Stomach (tissue), 4 donors: ENCODE results near the gene CCDC6.

Experiments used
- CTCF ChIP-seq, 7 experiments: fragments of 450-650 bp in 4 of 7; fragments of 200-600 bp in 3 of 7; sonication (generic) in 3 of 7; IDR thresholded peaks; one replicate each; pipeline ENCODE4 v1.5.1; 2016 to 2019; ENCODE audit warnings: antibody characterized with exemption in 7 of 7, control low read depth in 2 of 7, mild to moderate bottlenecking in 1 of 7
- POLR2A ChIP-seq, 4 donors: fragments of 450-650 bp; IDR thresholded peaks; one replicate each; pipeline ENCODE4 v1.6.1; 2016; ENCODE audit warnings: antibody characterized with exemption in 4 of 4, control low read depth in 2 of 4, mild to moderate bottlenecking in 1 of 4, moderate library complexity in 1 of 4
- POLR2AphosphoS5 ChIP-seq, 3 donors: sonication (generic); formaldehyde crosslinking; IDR thresholded peaks; one replicate each; pipeline ENCODE4 v1.6.1; 2016; ENCODE audit warnings: antibody characterized with exemption in 3 of 3

- TF ChIP-seq POLR2A (IDR thresholded peaks at IDR 0.05) (no peak), CTCF (IDR thresholded peaks at IDR 0.05) (no peak), POLR2AphosphoS5 (IDR thresholded peaks at IDR 0.05) (no peak)
Measured at GRCh38 chr10:59944339-59944935, 38.1 kb upstream of the CCDC6 start.
